SK-N-SH (cell line): ENCODE data around the gene PPAN.

Experiments
- CTCF ChIP-seq: fragments of 200-600 bp; sonication (generic); IDR thresholded peaks from 2 replicates; pipeline ENCODE4 v1.6.1; 2017; ENCODE audit warnings: antibody characterized with exemption, mild to moderate bottlenecking, moderate library complexity
- FOXJ3 ChIP-seq: sonication (generic); formaldehyde crosslinking; IDR thresholded peaks from 2 replicates; pipeline ENCODE4 v1.5.1; 2020; ENCODE audit warnings: mild to moderate bottlenecking, missing genetic modification reagents
- IRF3 ChIP-seq: fragments of 150-350 bp; IDR thresholded peaks from 2 replicates; pipeline ENCODE4 v1.6.1; 2016; ENCODE audit warnings: mild to moderate bottlenecking, low read depth, low read length
- NRF1 ChIP-seq: IDR thresholded peaks from 2 replicates; pipeline ENCODE4 v1.6.1; 2012; ENCODE audit warnings: low read depth, mild to moderate bottlenecking, low read length
- PBX3 ChIP-seq: IDR thresholded peaks from 2 replicates; pipeline ENCODE4; 2012
- TEAD4 ChIP-seq: IDR thresholded peaks from 2 replicates; pipeline ENCODE4 v1.4.0; 2012; ENCODE audit warnings: mild to moderate bottlenecking, borderline replicate concordance; ENCODE audit not compliant: insufficient read depth
- ZBTB33 ChIP-seq: IDR thresholded peaks from 2 replicates; pipeline ENCODE4 v1.4.0; 2012; ENCODE audit warnings: low read depth, borderline replicate concordance

GRCh38 chr19:10089801-10090375, 16.3 kb upstream of the PPAN start:
- TF ChIP-seq IRF3 (no peak), PBX3 (no peak), ZBTB33 (no peak), FOXJ3 (CRISPR knock-in tag) (no peak), CTCF (no peak), TEAD4 (no peak), NRF1 (no peak)
